Head of caudate nucleus (tissue), 42 donors: Measurements from ENCODE around the gene GIPC1.
A peak's percentile ranks its signal among the peaks of the same experiment; 100 is the strongest.

Experiments
- DNase-seq, 42 donors: peaks; one replicate each; pipeline versions ENCODE4 v3.0.0 to v3.0.0-alpha.2; 2020 to 2021; ENCODE audit warnings: mixed read lengths in 7 of 42
- intact Hi-C: fragments of 100-400 bp; cut with DNase I; formaldehyde crosslinking; loops from one replicate; pipeline ENCODE4 v1.15.0; 2022

The GIPC1 gene

DNA sequence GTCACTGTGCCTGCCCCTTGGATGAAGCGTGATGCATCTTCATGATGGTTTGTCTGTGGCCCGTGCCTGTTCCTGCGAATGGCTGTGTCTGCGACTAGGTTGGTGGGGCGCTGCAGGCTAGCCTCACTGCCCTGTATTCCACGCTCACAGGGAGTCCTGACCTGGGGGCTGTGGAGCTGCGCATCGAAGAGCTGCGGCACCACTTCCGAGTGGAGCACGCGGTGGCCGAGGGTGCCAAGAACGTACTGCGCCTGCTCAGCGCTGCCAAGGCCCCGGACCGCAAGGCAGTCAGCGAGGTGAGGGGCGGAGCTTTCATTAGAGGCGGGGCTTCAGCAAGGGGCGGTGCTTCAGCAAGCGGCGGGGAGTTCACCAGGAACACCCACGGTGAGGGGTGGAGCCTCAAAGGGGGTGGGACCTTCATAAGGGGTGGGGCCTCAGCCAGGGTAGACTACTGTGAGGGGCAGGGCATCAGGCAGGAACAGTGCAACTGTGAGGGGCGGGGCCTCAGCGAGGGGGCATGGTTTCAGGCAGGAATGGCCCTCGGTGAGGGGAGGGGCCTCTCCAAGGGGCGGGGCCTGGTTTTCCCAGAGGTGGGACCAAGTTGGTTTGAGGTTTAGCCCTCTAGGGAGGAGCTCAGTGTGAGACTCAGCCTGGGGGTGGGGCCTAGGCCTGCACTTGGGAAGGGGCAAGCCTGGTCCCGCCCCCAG, 45.6 kb downstream of the GIPC1 start:
- intact Hi-C loops: no loop called here
- DNase-seq: no peak

DNA sequence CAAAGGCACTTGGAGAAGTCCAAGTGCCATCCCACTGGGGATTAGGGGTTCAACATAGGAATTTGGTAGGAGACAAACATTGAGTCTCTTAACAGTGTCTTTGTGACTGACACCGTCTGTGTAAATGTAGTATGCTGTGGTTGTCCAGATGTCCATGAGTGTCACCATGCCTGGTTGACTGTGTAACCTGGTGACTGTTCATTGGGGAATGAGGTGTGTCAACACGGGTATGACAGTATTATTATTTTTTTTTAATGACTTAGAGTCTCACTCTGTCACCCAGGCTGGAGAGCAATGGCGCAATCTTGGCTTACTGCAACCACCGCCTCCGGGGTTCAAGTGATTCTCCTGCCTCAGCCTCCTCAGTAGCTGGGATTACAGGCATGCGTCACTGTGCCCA, 46.6 kb downstream of the GIPC1 start:
- intact Hi-C loops: no loop called here
- DNase-seq: no peak

DNA sequence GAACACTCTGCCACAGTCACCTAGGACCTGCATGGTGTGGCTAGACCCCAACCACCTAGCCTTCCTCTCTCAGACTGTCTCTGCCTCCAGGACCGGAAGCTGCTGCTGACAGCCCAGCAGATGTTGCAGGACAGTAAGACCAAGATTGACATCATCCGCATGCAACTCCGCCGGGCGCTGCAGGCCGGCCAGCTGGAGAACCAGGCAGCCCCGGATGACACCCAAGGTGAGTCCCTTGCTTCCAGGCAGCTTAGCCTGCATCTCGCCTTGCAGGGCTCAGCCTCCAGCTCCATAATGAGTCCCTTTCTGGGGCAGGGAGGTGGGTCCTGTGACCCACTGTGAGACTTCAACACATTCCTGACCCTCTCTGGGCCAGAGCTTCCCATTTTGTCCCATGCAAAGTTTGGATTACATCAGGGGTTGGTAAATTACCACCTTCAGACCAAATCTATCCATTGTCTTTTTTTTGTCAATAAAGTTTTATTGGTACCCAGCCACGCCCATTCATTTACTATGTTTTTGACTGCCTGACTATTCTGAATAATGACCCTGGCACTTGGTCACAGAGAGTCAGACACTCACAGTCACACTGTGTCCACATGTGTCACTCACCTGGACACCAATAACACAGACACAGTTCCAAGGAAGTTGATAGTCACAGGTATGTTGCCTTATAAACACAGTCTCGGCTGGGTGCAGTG, 49.4 kb downstream of the GIPC1 start:
- intact Hi-C loops: no loop called here
- no peak for DNase-seq

DNA sequence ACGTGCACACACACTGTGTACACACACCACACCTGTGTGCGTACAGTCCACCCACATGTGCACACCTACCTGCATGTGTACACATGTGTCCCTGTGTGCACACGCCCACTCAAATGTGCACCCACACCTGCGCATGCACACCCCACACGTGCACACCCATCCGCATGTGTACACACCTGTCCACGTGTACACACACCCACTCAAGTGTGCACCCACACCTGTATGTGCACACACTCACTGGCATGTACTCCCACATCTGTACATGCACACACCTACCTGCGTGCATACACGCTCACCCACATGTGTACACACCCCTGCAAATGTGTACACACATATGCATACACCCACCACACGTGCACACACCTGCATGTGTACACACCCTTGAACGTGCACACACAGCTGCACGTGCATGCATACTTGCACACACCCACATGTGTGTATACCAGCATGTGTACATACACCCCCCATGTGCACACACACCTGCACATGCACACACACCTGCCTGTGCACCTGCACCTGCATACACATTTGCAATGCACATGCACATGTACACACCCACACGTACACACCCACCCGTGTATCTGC, 52.2 kb downstream of the GIPC1 start:
- intact Hi-C loops: no loop called here
- no peak for DNase-seq

DNA sequence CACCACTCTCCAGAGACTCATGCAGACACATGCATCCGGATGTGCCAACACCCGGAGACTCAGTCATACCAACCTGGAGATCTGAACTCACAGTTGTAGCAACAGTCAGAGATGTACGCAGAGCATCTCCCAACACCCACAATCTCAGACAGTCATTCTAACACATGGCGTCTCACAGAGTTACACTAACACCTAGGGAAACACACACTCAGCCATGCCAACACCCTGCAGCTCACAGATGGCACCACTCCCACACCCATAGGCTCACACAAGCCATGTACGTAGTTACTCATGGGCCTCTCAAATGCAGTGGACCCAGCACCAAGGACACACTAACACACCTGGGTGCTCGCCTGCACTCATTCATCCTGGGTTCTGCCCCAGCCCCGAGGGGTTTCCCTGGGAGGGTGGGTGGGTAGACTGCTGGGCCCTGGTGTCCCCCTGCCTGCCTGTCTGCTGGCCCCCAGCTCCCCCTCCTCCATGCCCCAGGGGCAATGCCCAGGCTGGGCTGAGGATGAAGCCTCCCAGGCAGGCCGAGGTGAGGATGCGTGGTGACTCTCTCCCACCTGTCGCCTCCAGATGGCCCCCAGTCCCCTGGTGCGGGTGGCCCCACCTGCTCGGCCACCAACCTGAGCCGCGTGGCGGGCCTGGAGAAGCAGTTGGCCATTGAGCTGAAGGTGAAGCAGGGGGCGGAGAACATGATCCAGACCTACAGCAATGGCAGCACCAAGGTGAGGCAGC, 52.9 kb downstream of the GIPC1 start:
- intact Hi-C loops: no loop called here
- no peak for DNase-seq

DNA sequence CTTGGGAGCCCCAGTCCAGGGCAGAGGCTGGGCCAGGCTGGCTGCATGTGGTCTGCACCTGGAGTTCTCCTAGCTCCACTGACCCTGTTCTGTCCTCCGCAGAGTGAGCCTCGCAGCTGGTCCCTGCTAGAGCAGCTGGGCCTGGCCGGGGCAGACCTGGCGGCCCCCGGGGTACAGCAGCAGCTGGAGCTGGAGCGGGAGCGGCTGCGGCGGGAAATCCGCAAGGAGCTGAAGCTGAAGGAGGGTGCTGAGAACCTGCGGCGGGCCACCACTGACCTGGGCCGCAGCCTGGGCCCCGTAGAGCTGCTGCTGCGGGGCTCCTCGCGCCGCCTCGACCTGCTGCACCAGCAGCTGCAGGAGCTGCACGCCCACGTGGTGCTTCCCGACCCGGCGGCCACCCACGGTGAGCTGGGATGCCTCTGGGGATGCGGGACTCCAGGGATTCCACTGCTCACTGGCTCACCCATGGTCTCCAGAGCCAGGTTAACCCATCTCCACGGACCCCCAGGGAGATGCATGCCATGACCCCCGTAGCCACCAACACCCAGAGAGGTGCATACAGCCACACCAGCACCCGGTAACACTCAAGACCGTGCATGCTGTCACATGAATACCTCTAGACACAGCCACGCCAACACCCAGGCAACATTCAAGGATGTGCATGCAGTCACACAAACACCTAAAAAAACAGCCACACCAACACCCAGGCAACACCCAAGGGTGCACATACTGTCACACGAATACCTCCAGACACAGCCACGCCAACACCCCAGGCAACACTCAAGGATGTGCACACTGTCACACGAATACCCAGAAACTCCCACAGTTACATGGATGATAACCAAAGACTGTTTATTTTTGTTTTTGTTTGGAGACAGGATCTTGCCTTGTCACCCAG, 54.6 kb downstream of the GIPC1 start:
- intact Hi-C loops: no loop called here
- peak in 40 of 42 donors; percentile 37 to 86 (median 70) for DNase-seq

DNA sequence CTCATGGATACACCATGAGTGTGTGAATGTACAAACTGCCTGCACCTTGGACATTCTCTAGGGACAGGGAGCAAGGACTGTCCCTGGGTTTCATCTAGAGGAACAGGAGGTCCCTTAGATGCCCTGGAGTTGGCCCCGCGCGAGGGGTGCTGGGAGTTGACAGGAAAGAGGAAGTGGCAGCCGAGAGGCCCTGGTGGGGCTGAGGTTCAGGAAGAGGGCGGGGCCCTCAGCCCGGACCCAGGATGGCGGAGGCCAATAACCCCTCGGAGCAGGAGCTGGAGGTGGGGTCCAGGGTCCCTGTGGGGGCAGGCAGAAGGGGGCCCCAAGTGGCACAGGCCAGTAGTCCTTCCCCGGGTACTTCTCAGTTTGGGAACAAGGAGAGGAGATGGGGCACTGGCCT, 55.9 kb downstream of the GIPC1 start:
- DNase-seq: peak in 35 of 42 donors; percentile 28 to 77 (median 56)
- intact Hi-C loops: no loop called here

DNA sequence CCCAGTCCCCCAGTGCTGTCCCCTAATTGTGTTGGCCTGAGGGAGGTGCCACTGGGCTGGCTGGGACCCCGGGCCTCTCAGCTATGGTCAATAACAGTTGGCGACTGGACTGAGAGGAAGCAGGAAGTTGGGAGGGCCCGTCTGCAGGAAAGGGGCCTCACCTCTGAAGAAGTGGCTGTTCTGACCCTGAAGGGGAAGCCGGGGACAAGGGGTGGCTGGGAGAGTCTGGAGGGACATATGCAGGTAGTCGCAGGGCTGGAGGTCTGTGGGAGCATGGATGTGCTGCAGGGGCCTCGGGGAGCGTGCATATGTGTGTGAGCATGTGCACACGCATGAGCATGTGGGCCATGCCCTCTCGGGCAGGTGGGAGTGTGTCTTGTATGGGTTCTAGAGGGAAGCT, 56.9 kb downstream of the GIPC1 start:
- no peak for DNase-seq
- intact Hi-C loops: no loop called here

DNA sequence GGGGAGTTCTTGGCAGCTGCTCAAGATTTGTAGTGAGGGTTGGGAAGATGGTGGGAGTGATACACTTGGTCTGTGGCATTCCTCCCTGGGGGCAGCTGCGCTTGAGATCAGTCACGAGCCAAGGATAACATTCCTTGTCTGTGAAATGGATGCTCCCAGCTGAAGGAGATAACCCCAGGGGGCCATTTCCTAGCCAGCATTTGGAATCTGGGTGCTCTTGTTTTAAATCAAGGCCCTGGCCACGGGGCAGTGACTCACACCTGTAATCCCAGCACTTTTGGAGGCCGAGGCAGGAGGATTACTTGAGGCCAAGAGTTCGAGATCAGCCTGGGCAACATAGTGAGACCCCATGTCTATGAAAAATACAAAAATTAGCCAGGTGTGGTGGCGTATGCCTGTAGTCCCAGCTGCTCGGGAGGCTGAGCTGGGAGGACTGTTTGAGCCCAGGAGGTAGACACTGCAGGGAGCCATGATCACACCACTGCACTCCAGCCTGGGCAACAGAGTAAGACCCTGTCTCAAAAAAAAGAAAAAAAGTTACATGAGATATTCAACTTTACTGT, 58.3 kb downstream of the GIPC1 start:
- intact Hi-C loops: no loop called here
- no peak for DNase-seq

DNA sequence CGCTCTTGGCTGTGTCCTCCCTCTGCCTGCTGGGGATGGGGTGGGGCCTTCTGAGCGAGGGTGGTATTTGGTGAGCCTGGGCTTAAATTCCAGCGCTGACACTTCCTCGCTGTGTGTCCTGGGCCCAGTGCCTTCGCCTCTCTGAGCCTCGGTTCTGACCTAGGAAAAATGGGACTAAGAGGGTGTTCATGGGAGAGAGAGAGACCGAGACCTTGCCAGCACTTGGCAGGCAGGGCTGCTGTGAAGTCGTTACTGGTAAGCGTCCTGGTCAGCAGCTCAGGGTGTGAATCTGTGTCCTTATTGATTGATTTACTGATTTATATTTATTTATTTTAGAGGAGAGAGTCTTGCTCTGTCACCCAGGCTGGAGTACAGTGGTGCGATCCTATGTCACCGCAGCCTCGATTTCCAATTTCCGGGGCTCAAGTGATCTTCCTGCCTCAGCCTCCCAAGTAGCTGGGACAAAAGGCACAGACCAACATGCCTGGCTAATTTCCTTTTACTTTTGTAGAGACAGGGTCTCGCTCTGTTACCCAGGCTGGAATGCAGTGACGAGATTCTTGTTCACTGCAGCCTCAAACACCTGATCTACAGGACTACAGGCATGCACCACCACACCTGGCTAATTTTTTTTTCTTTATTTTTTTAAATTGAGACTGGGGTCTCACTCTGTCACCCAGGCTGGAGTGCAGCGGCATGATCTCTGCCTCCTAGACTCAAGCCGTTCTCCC, 60.4 kb downstream of the GIPC1 start:
- DNase-seq: no peak
- intact Hi-C loops: no loop called here

DNA sequence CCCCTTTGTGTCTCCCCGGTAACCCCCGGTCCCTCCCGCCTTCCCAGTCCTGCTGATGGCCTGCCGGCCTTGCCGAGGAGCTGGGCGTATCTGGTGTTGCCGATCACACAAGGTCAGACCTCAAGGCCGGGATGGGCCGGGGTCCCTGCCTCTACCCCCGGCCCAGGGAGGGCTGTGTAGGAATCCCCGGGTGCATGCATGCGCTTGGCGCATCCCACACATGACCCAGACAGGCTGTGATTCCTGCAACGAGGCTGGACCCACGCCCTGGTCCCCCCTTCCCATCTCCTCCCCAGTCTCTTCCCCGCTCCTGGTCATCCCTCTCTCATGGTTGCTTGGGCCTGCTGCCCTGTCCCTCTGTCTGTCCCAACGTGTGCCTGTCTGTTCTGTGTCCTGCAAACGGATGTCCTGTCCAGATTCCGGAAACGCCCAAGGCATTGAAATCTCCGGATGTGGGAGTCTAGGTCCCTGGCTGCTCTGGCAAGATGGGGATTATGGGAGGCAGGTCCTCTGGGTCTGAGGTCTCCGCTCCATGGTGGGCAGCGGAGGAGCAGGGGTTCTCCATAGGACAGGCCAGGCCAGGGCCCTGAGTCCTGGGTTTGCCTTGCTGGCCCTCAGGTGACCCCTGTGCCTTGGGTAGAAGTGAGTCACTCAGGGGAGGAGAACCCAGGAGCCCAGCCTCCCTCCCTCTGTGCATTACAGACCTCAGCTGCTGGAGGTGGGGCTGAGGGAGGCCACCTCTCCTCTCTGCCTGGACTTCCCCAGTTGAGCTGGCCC, 61.2 kb downstream of the GIPC1 start:
- intact Hi-C loops: no loop called here
- peak in 3 of 42 donors; percentile 29 to 47 (median 46) for DNase-seq

DNA sequence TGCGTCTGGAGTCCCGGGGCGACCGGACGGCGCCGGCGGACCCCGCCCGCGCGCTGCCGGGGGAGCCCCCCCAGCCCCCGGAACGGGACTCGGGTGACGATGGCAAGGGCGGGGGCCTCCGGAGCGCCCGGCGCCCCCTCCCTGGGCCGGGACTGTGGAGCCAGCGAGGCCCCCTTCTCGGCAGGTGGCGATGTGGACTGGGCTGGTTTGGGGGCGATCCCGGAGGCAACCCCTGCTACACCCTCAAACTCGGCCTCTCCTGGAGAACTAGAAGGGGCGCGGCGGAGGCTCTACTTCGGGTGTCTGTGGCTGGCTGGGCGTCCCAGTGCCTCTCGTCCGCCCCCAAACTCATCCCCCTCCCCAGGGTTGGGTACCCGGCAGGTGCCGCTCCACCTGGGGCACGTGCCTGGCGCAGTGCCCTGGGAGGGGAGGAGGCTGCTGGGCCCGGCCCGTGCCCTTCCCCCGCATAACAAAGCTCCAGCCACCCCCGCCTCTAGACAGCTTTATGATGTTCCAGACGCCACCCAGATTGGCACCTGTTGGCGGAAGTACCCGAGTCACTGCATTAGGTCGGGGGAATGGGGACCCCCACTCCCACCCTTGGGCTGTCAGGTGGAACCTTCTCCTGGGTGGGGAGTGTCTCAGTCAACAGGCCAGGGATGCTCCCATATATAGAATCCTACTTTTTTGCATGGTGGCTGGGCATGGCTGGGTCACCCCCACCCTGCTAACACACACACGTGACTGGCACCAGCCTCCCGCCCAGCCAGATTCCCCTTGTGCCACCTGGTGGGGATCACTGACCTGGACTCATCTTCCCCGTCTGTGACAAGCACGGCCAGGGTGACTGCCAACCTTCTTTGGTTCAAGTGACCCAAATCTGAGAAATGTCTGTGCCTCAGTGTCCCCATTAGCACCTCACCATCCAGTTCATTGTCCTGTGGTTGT, 62.1 kb downstream of the GIPC1 start:
- peak in 32 of 42 donors; percentile 18 to 66 (median 42) for DNase-seq

DNA sequence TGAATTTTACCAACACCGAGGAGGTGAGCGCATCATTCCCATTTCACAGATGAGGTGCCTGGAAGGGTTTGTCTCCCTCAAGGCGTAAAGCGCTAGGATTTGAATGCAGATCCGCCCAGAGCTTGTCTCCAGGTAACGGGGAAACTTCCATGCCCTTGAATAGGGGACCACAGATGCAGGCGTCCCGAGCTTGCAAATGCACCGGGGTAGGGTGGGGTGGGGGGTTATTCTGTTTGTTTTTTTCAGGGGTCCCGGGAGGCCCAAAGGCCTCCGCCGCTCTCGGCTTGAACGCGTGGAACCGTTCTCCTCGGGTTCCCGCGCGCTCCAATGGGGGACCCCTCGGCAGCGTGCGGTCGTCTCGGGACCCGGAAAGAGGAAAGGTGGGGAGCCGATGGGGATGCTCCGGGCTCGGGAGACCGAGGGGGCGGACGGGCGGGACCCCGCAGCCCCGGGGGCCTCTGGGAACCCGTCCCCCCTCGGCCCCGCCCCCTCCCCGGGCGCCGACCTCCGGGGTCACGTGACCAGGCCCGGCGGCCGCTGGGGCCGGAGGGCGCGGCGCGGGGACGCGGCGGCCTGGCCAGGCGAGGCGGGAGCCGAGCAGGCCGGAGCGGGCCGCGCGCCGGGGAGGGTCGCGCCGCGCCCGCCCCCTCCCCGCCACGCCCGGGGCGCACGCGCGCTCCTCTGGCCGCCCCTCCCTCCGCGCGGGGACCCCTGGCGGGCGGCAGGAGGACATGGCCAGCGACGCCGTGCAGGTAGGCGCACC, 63.0 kb downstream of the GIPC1 start, which contains the start of gene PKN1:
Gene PKN1 (plus strand): TSS at position 516 of the 763 bp plus-strand sequence. CDS start 216 bp downstream, at position 732.
- intact Hi-C loops: no loop called here
- DNase-seq: peak in 39 of 42 donors; percentile 11 to 86 (median 68)

More for the DNA sequence above, 62.1 kb downstream of the GIPC1 start:
- intact Hi-C loops: no loop called here

DNA sequence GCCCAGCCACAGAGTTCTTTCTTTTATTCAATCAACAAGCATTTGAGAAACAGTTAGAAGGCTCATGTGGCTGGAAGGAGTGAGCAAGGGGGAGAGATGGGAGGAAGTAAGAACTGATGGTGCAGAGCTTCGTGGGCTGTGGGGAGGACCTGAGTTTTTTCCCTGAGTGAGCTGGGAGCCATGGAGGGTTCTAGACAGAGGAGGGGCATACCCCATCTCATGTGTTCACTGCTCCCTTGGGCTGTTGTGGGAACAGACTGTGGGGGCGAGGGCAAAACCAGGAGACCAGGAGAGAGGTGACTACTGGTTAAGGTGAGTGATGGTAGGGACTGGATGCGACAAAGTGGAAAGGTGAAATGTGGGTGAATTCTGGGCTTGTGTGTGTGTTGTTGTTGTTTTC, 65.2 kb downstream of the GIPC1 start:
- intact Hi-C loops: no loop called here
- DNase-seq: no peak

DNA sequence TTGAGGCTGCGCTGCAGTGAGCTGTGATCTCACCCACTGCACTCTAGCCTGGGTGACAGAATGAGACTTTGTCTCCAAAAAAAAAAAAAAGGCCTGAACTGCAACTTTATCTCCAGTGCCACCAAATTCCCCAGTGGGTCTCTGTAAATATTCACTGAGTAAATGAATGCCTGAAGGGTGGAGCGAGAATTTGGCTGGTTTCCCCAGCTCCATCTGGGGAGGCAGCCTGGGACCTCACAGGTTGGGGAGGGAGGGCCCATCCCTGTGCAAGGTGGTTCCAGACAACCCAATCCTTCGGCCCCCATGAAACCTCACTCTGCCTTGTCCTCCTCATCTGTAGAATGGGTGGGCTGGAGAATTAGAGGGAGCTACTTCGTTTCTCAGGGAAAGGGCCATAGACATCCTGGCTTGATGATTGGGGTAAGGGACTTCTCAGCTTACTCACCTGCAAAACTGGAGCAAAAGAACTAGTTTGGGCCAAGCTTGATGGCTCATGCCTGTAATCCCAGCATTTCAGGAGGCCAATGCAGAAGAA, 67.0 kb downstream of the GIPC1 start:
- no peak for DNase-seq
- intact Hi-C loops: no loop called here
